GM18519 (cell line): ENCODE data around the gene POLR3K.

Source experiments
- ATAC-seq: cut with Tn5 transposase; IDR thresholded peaks from one replicate; pipeline ENCODE4 v1.9.1; 2021; ENCODE audit warnings: mild to moderate bottlenecking, moderate library complexity; ENCODE audit not compliant: unreplicated experiment, low FRiP score

Gene POLR3K

DNA sequence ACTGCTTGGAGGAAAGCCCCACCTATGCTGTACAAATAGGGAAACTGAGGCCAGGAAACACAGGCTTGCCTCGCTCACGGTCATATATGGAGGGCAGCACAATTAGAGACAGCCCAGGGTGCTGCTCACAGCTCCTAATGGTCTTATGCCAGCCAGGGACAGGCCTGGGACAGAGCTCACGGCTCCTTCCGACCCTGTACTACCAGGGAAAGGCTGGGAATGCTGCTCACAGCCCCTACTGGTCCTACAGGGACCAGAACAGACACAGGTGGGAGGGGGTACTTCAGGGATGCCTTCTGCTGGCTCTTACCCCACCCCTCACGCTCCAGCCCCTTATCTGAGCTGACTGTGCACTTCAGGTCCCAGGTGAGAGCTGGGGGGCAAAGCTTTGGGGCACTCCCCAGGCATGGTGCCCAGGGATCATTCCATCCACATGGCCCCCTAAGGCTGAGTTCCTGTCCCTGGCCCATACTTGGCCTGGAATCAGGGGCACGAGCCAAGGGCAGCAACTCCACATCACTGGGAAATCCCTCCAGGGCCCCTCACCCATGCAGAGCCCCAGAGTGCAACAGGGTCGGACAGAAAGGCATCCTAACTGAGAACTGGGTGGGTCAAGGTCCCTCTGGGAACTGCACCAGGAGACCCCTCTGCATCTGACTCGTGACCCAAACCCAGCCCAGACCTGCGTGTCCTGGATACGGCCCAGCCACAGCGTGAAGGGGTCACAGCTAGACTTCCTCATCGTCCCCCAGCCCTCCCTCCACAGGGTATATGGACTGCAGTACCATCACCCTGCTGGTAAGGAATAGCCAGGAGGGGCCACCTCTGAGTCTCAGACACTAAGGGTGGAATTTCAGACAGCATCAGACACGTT is 13.1 kb upstream of the POLR3K start:
- no peak for ATAC-seq

DNA sequence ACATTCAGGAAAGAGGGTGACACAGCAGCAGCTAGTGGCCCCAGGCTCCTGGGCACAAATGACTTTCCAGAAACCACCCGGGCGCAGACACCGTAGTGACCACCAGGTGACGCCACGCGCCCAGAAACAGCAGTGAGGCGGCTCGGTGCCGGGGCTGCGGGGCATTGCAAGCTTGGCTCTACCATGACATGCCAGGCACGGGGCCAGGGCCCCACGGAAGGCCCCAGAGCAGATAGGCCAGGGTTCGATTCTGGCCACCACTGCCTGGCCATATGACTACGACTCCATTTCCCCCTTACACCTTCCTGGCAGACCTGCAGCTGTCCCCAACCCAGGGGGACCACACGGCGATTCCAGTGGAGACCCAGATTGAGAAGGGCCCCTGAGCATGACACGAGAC is 12.3 kb upstream of the POLR3K start:
- no peak for ATAC-seq

DNA sequence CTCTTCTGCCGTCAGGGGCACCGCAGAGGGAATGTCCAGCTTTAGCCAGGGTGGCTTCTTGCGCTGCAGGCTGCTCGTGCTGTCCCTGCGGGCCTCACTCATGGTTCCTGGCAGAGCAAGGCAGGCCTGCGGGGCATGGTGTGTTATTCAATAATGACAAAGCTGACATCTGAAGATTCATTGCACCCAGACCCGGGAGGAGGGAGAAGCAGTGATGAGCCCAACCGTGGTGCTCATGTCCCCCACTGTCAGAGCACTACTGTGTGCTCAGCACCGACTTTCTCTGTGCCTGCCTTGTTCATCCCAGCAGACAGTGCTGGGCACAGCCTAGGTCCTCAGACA is 11.5 kb upstream of the POLR3K start:
- no peak for ATAC-seq

DNA sequence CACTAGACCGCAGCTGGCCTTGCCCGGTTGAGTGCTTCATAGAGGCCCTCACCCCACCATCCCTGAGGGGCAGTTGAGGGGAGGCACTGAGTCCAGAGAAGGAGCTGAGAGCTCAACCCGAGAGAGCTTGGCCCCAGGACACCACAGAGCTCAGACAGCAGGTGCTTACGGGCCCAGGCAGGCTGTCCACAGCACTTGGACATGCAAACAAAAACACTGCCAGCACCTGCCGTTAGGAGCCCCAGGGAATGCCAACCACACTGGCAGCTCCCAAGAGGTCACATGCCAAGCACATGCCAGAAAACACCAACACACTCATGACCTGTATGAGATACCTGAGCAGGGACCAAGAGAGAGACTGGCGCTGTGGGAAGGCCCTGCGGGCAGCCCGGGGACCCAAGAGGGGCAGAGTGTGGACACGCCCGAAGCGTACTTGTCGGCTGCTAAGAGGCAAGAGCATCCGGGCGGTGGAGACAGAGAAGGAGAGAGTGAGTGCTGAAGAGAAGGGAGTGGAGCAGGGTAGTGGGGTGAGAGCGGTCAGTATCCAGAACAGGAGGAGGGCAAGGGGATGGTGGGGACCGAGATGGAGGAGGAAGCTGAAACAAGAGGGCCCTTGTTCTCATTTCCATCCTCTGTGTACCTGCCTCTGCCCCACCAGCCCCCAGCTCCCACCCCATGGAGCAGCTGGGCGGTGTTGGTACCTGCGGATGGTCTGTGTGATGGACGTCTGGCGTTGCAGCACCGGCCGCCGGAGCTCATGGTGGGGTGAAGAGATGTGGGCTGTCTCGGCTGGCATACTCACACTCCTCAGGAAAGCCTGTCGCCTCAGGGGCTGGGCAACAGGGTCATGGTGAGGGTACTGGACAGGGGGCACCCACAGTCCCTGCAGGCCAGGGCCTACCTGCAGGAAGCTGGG is 10.8 kb upstream of the POLR3K start:
- no peak for ATAC-seq

GRCh38 chr16:63466-63865 is 10.1 kb upstream of the POLR3K start:
- no peak for ATAC-seq

DNA sequence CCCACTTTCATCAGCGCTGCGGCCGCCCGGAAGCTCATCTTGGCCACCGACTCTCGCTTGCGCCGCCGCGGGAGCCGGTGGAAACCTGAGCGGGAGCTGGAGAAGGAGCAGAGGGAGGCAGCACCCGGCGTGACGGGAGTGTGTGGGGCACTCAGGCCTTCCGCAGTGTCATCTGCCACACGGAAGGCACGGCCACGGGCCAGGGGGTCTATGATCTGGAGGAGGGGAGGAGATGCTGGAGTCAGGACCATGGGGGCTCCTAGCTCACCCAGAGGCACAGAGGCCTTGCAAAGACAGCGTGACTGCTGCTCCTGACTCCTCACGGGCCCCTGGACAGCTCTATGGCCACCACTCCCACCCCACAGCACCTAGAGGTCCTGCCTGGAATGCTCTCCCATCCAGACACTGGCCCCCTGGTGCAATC is 9.6 kb upstream of the POLR3K start:
- ATAC-seq: no peak

DNA sequence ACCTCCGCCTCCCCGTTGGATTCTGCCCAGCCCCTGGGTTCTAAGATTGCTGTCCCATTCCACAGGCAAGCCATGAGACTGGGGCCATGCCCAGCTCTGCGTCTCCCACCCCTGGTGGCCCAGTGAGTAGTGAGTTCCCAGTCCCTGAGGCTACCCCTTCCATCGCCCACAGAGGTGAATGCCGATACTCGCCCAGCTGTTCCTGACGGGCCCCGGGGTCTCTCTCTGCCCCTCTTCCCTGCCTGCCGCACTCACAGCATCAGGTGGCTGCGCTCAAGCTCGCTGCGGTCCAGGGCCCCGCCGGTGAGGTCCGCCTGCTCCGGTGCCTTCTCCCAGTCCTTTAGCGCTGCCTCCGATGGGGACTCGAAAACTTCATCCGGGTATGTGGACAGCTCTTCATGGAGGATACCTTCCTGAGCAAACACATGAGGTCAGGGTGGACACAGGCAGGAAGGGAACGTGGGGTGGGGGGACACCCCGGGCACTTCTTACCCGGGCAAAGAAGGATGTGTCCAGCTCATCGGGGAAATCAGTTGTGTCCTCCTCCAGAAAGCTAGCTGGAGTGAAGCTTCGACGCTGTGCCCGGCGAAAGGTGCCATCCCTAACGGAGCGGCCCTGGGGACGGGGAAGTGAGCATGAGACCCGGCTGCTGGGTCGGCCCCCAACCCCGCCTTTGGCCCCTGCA is 9.0 kb upstream of the POLR3K start:
- no peak for ATAC-seq

DNA sequence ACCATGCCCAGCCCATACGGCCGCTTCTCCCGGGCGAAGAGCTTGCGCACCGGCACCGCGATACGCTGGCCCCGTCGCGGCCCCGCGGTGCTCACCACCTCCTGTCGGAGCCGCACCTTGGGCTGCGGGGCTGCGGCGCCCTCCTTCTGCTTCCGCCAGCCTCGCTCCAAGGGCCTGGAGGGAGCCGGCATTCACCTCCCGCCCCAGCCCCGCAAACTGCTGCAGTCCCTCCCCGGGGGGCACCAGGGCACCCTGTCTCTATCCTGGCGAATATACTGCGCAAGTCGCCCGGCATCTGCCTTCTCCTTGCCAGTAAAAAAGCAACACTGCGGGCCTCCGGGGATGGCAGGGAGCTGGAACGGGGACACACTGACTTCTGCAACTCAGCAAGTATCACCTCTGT is 8.5 kb upstream of the POLR3K start:
- ATAC-seq: no peak

DNA sequence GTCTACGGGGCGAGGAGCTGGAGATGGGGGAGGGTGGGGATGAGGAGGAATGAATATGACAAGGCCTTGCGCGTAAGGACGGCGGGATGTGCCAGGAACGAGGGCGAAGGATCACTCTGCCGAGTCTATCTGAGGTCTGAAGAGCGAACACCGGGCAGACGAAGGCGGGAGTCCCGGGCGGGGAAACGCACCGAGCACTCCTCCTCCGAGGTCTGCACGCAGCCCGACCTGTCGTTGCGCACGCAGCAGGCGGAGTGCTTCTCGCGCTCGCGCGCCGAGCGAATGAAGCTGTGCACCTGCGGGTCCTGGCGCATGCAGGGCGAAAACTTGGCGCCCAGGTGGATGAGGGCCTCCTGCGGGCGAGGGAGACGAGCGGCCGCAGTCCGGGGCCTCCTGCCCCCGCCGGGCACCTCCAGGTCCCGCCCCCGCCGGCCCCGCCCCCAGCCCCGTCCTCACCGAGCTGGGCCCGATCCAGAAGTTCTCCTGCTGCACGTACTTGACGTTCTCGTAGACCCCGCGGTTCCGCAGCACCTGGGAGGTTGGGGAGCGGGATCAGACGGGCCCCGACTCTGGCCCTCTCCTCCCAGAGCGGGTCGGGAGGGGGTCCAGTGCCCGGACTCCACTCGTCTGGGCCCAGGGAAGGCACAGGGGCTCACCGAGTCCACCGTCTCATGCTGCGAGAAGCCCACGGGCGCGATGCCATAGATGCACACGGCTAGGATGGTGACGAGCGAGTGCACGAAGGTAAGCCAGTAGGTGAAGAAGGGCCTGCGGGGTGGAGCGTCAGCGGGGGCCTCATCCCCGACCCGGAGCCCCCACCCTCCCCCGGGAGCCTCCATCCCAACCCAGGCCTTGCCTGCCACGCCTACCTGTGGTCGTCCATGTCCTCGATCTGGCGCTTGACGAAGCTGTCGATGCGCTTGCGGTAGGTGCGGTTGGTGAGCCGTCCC is 7.8 kb upstream of the POLR3K start:
- no peak for ATAC-seq

GRCh38 chr16:60166-60565 is 6.8 kb upstream of the POLR3K start:
- ATAC-seq: no peak

DNA sequence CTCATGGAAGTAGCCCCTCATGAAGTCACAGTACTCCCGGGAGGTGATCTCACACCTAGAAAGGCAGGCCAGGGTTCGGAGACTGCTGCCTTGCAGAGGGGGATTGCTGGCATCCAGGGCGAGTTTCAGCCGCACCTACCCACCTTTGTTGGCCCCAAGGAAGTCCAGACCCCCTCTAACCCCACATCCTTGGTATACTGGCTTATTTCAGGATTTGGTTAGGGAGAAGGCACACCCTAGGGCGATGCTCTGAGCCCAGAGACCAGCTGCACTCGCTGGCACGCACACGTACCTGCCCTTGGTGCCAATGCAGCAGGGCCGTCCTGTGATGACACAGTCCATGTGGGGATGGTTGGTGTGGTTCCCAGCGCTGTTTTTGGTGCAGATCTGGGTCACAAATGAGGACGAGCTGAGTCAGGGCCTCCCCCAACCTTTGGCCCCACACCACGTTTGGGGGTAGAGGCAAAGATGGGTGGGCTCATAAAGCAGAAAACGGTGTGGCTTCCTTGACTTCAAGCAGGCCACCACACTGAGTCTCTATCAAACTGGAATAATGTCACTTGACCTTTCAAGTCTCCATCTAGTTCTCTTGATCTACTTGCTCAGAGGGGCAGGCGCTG is 6.1 kb upstream of the POLR3K start:
- ATAC-seq: no peak

- ATAC-seq: no peak
Observed at GRCh38 chr16:58491-59439, 5.4 kb upstream of the POLR3K start.

DNA sequence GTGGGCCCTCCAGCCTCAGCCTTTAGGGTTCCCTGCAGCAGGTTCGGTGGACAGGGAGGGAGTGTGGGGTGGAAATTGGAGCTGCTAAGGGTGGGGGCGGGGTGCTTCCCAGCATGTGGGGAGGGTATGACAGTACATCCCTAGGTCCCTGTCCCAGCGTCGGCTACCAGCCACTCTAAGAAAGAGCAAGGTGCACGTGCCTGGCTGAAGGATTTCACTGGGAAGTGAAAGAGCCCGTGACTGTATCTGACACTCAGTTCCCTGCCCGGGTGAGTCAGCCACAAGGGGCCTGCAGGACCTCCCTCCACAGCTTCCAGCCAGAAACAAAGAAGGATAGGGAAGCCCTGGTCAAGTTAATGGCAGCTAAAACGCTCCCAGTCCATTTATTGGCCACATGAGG is 4.3 kb upstream of the POLR3K start:
- ATAC-seq: no peak

GRCh38 chr16:56231-56927 is 3.0 kb upstream of the POLR3K start:
- ATAC-seq: no peak

DNA sequence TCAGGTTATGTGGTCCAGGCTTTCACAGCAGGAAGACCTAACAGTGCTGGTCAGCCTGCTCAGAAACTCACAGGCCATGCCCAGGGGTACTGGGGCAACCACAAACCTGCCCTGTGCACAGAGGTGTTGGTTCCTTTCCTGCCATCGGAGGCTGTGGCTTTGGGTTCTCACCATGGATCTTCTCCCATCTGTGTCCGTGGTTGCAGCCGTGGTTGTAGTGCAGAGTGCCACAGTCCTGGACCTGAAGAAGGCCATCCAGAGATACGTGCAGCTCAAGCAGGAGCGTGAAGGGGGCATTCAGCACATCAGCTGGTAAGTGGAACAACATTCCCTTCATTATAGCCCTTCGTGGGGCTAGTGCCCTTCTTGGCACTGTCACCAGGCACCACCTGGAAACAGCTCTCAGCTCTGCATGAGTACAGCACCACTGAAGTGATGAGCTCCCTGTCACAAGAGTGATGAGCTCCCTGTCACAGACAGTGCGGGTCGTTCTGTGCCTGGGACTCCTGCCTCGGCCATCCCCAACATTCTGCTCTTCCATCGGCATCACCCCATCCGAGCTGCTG is 2.2 kb upstream of the POLR3K start:
- ATAC-seq: no peak

DNA sequence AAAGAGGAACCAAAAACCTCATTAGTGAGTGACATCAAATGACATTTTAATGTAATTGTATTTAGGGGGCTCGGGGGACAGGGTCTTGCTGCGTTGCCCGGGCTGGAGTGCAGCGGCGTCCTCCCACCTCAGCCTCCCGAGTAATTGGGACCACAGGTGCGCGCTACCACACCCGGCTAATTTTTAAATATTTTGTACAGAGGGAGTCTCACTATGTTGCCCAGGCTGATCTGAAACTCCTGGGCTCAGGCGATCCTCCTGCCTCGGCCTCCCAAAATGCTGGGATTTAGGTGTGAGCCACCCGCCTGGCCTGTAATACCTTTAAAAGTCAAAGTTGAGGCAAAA is 801 bp upstream of the POLR3K start:
- ATAC-seq: no peak

GRCh38 chr16:50769-51591 is 2.4 kb downstream of the POLR3K start:
- ATAC-seq: no peak
